WTC11 (cell line): ENCODE data around the gene MOBP. TPM values are rescaled to one million over a fixed set of nuclear protein-coding genes. Genes with fewer than 3 reads are reported as not detected.

ENCODE experiments used
- ATAC-seq: fragments of 200-7000 bp; cut with Tn5 transposase; 2 replicates; pipeline ENCODE4 v1.10.0; 2021; ENCODE audit warnings: mild to moderate bottlenecking, moderate library complexity
- CTCF ChIA-PET: fragments of 300-600 bp; sonication (Branson Sonifier 250); formaldehyde crosslinking; loops from one replicate; lab custom pipeline; 2021; ENCODE audit warnings: antibody characterized with exemption; lab: Charles Lee
- POLR2A ChIA-PET: fragments of 350-600 bp; sonication (Branson Sonifier 250); formaldehyde crosslinking; loops from one replicate; lab custom pipeline; 2021; ENCODE audit warnings: antibody characterized with exemption; lab: Charles Lee
- DNase-seq: peaks from one replicate; pipeline ENCODE4 v3.0.0; 2021; ENCODE audit warnings: low spot score
- H3K27ac Mint-ChIP-seq: 2 replicates; pipeline ENCODE4 v1.8.0; 2021; ENCODE audit warnings: mixed read lengths
- H3K27me3 Mint-ChIP-seq: 2 replicates; pipeline ENCODE4 v1.8.0; 2021; ENCODE audit warnings: low read depth, mild to moderate bottlenecking, moderate library complexity, mixed read lengths
- H3K36me3 Mint-ChIP-seq: 2 replicates; pipeline ENCODE4 v1.8.0; 2021; ENCODE audit warnings: mixed read lengths
- H3K4me1 Mint-ChIP-seq: 2 replicates; pipeline ENCODE4 v1.8.0; 2022; ENCODE audit warnings: mixed read lengths
- H3K4me3 Mint-ChIP-seq: 2 replicates; pipeline ENCODE4 v1.8.0; 2021; ENCODE audit warnings: mild to moderate bottlenecking, moderate library complexity, mixed read lengths
- H3K9me3 Mint-ChIP-seq: 2 replicates; pipeline ENCODE4 v1.8.0; 2021; ENCODE audit warnings: mixed read lengths
- FOXK1 ChIP-seq: sonication (generic); formaldehyde crosslinking; IDR thresholded peaks from 2 replicates; pipeline ENCODE4 v1.8.0; 2022; ENCODE audit warnings: mild to moderate bottlenecking, moderate library complexity, missing genetic modification reagents
- GABPB1 ChIP-seq: sonication (generic); formaldehyde crosslinking; IDR thresholded peaks from 2 replicates; pipeline ENCODE4 v1.8.1; 2023; ENCODE audit warnings: mild to moderate bottlenecking, missing genetic modification reagents
- NFATC4 ChIP-seq: fragments of 250-450 bp; sonication (Bioruptor Pico); IDR thresholded peaks from 2 replicates; pipeline ENCODE4 v1.9.0; 2021; ENCODE audit warnings: mild to moderate bottlenecking
- NFE2L1 ChIP-seq: sonication (generic); formaldehyde crosslinking; IDR thresholded peaks from 2 replicates; pipeline ENCODE4 v1.8.1; 2023; ENCODE audit warnings: missing genetic modification reagents
- NR2C2 ChIP-seq: sonication (generic); formaldehyde crosslinking; IDR thresholded peaks from 2 replicates; pipeline ENCODE4 v1.8.0; 2022; ENCODE audit warnings: mild to moderate bottlenecking, missing genetic modification reagents
- NR3C1 ChIP-seq: sonication (generic); formaldehyde crosslinking; conservative IDR thresholded peaks from 2 replicates; pipeline ENCODE4 v1.8.1; 2023; ENCODE audit warnings: low read depth, mild to moderate bottlenecking, missing genetic modification reagents
- RELA ChIP-seq: sonication (generic); formaldehyde crosslinking; IDR thresholded peaks from 2 replicates; pipeline ENCODE4 v1.8.1; 2022; ENCODE audit warnings: missing genetic modification reagents, mild to moderate bottlenecking, borderline replicate concordance
- SP1 ChIP-seq: sonication (generic); formaldehyde crosslinking; conservative IDR thresholded peaks from 2 replicates; pipeline ENCODE4 v1.8.1; 2022; ENCODE audit warnings: missing genetic modification reagents
- ZNF219 ChIP-seq: sonication (generic); formaldehyde crosslinking; IDR thresholded peaks from 2 replicates; pipeline ENCODE4 v1.8.0; 2023; ENCODE audit warnings: missing genetic modification reagents, mild to moderate bottlenecking, borderline replicate concordance
- ZNF423 ChIP-seq: fragments of 250-450 bp; sonication (Bioruptor Pico); IDR thresholded peaks from 2 replicates; pipeline ENCODE4 v2.1.2; 2022; ENCODE audit warnings: mild to moderate bottlenecking, moderate library complexity
- ZNF671 ChIP-seq: fragments of 250-450 bp; sonication (Bioruptor Pico); IDR thresholded peaks from 2 replicates; pipeline ENCODE4 v1.8.0; 2021; ENCODE audit warnings: mild to moderate bottlenecking
- total RNA-seq: library from RNA; stranded (reverse); gene quantifications from 3 replicates; pipeline ENCODE4 v1.2.3, GENCODE V29; 2021
- TF ChIP-seq, protein P1 (sequence below): sonication (generic); formaldehyde crosslinking; IDR thresholded peaks from 2 replicates; pipeline ENCODE4 v1.8.1; 2022; ENCODE audit warnings: low read depth, missing genetic modification reagents, borderline replicate concordance
- TF ChIP-seq, protein P2 (sequence below): sonication (generic); formaldehyde crosslinking; IDR thresholded peaks from 2 replicates; pipeline ENCODE4 v1.8.0; 2022; ENCODE audit warnings: missing genetic modification reagents
- TF ChIP-seq, protein P3 (sequence below): sonication (generic); formaldehyde crosslinking; IDR thresholded peaks from 2 replicates; pipeline ENCODE4 v1.8.1; 2023; ENCODE audit warnings: mild to moderate bottlenecking, missing genetic modification reagents, moderate library complexity
- TF ChIP-seq, protein P4 (sequence below): fragments of 250-450 bp; sonication (Bioruptor Pico); conservative IDR thresholded peaks from 2 replicates; pipeline ENCODE4 v1.9.0; 2021; ENCODE audit warnings: mild to moderate bottlenecking
- TF ChIP-seq, protein P5 (sequence below): fragments of 250-450 bp; sonication (Bioruptor Pico); IDR thresholded peaks from 2 replicates; pipeline ENCODE4 v1.8.0; 2021; ENCODE audit warnings: mild to moderate bottlenecking
- TF ChIP-seq, protein P6 (sequence below): fragments of 250-450 bp; sonication (Bioruptor Pico); IDR thresholded peaks from 2 replicates; pipeline ENCODE4 v1.9.0; 2021; ENCODE audit warnings: moderate library complexity, mild to moderate bottlenecking, inconsistent platforms, borderline replicate concordance
- TF ChIP-seq, protein P7 (sequence below): sonication (generic); formaldehyde crosslinking; IDR thresholded peaks from 2 replicates; pipeline ENCODE4 v1.8.1; 2022; ENCODE audit warnings: missing genetic modification reagents, borderline replicate concordance
- TF ChIP-seq, protein P8 (sequence below): sonication (generic); formaldehyde crosslinking; IDR thresholded peaks from 2 replicates; pipeline ENCODE4 v1.8.1; 2022; ENCODE audit warnings: mild to moderate bottlenecking, missing genetic modification reagents, moderate library complexity, borderline replicate concordance
- TF ChIP-seq, protein P9 (sequence below): sonication (generic); formaldehyde crosslinking; IDR thresholded peaks from 2 replicates; pipeline ENCODE4 v1.8.1; 2023; ENCODE audit warnings: mild to moderate bottlenecking, moderate library complexity, missing genetic modification reagents

MOBP gene
- total RNA-seq, 1 experiment from 2014 or later: 0.13 TPM

DNA sequence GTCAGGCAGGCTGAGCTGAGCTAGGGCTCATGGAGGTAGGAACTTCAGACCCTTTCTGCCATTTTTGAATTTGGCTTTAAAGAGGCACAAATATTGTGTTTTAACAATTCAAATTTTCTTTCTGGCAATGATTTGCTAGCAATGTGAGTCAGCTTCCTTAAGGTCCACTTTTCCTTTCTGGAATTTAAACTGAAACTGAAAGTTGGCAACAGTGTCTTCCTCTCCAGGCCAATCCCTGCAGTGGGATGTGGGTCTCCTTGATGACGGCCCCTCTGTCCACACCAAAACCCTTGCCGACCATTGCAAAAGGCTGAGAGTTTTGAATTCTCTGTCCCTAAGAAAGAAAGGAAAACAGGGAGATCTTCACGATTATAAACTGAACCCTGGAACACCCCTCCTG is 33.8 kb upstream of the MOBP start (continued):
- TF ChIP-seq, protein P1, sequence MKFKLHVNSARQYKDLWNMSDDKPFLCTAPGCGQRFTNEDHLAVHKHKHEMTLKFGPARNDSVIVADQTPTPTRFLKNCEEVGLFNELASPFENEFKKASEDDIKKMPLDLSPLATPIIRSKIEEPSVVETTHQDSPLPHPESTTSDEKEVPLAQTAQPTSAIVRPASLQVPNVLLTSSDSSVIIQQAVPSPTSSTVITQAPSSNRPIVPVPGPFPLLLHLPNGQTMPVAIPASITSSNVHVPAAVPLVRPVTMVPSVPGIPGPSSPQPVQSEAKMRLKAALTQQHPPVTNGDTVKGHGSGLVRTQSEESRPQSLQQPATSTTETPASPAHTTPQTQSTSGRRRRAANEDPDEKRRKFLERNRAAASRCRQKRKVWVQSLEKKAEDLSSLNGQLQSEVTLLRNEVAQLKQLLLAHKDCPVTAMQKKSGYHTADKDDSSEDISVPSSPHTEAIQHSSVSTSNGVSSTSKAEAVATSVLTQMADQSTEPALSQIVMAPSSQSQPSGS: no peak
- no peak for TF ChIP-seq NR2C2 (CRISPR knock-in tag)
- TF ChIP-seq NFE2L1: no peak
- TF ChIP-seq RELA: no peak
- TF ChIP-seq ZNF219 (CRISPR knock-in tag): no peak
- TF ChIP-seq NFATC4 (CRISPR knock-in tag): no peak
- no peak for TF ChIP-seq NR3C1 (CRISPR knock-in tag)
- TF ChIP-seq, protein P2, sequence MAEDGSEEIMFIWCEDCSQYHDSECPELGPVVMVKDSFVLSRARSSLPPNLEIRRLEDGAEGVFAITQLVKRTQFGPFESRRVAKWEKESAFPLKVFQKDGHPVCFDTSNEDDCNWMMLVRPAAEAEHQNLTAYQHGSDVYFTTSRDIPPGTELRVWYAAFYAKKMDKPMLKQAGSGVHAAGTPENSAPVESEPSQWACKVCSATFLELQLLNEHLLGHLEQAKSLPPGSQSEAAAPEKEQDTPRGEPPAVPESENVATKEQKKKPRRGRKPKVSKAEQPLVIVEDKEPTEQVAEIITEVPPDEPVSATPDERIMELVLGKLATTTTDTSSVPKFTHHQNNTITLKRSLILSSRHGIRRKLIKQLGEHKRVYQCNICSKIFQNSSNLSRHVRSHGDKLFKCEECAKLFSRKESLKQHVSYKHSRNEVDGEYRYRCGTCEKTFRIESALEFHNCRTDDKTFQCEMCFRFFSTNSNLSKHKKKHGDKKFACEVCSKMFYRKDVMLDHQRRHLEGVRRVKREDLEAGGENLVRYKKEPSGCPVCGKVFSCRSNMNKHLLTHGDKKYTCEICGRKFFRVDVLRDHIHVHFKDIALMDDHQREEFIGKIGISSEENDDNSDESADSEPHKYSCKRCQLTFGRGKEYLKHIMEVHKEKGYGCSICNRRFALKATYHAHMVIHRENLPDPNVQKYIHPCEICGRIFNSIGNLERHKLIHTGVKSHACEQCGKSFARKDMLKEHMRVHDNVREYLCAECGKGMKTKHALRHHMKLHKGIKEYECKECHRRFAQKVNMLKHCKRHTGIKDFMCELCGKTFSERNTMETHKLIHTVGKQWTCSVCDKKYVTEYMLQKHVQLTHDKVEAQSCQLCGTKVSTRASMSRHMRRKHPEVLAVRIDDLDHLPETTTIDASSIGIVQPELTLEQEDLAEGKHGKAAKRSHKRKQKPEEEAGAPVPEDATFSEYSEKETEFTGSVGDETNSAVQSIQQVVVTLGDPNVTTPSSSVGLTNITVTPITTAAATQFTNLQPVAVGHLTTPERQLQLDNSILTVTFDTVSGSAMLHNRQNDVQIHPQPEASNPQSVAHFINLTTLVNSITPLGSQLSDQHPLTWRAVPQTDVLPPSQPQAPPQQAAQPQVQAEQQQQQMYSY (CRISPR knock-in tag): no peak
- TF ChIP-seq, protein P3, sequence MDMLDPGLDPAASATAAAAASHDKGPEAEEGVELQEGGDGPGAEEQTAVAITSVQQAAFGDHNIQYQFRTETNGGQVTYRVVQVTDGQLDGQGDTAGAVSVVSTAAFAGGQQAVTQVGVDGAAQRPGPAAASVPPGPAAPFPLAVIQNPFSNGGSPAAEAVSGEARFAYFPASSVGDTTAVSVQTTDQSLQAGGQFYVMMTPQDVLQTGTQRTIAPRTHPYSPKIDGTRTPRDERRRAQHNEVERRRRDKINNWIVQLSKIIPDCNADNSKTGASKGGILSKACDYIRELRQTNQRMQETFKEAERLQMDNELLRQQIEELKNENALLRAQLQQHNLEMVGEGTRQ (CRISPR knock-in tag): no peak

DNA sequence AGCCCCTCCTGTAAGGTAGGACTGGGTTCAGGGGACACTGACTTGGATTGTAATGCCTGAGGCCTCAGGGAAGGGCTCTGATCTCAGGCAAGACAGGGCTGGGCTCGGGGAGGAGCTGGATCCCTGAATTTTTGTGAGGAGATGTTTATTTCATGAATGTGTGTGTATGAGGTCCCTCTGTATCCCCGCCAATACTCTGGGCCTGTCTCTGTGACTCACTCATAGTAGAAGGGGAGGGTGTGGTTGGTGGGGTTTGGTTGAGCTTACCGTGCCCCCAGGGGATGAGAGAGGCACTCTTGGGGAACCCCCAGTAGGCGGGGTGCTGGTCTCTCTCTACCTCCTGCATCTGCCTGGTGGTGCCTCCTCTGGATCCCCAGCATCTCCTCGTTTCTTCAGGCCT is 32.9 kb upstream of the MOBP start:
- H3K9me3 Mint-ChIP-seq: no peaks in the 10 kb centered on the region
- peaks cover 8% of the 10 kb centered on the region for H3K4me1 Mint-ChIP-seq
- H3K27me3 Mint-ChIP-seq: no peaks in the 10 kb centered on the region
- ChIA-PET POLR2A (no interaction called here), CTCF (interaction anchor here (1.0 kb wide), 1 partner anchor 65 kb away, joined by 3 read pairs; no protein-coding TSS in a partner anchor)
- ATAC-seq (no peak), DNase-seq (no peak)
- H3K4me3 Mint-ChIP-seq: no peak overlapping the region
- no peak overlapping the region for H3K27ac Mint-ChIP-seq
- H3K36me3 Mint-ChIP-seq: no peaks in the 10 kb centered on the region
- TF ChIP-seq, protein P4, sequence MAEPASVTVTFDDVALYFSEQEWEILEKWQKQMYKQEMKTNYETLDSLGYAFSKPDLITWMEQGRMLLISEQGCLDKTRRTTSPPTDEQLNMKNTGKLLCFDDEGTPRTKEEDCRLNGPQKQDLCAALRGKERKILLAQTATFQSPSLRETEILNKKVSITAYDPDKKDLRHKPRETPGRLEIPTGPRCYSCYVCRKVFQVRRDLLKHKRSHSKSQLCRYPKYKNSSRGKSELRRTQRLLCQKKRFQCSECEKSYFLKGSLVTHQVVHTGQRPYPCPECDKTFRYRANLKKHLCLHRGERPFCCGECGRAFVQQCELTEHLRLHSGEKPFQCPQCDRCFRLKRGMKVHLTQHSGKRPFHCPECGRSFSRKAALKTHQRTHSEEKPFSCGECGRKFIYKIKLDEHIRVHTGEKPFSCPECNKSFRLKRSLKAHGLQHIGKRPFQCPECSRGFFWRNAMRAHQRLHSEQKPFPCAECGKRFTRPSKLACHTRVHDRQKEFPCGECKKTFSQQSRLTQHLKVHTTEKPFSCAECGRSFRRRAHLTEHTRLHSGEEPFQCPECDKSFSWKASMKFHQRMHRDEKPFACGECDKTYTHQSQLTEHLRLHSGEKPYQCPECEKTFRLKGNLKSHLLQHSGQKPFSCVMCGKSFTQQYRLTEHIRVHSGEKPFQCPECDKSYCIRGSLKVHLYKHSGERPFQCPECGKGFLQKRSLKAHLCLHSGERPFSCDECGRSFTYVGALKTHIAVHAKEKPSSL: no peak
- TF ChIP-seq, protein P5, sequence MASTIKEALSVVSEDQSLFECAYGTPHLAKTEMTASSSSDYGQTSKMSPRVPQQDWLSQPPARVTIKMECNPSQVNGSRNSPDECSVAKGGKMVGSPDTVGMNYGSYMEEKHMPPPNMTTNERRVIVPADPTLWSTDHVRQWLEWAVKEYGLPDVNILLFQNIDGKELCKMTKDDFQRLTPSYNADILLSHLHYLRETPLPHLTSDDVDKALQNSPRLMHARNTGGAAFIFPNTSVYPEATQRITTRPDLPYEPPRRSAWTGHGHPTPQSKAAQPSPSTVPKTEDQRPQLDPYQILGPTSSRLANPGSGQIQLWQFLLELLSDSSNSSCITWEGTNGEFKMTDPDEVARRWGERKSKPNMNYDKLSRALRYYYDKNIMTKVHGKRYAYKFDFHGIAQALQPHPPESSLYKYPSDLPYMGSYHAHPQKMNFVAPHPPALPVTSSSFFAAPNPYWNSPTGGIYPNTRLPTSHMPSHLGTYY: no peak
- TF ChIP-seq SP1 (CRISPR knock-in tag) (no peak), GABPB1 (no peak), FOXK1 (CRISPR knock-in tag) (no peak), ZNF423 (CRISPR knock-in tag) (no peak), ZNF671 (CRISPR knock-in tag) (no peak)
- TF ChIP-seq, protein P6, sequence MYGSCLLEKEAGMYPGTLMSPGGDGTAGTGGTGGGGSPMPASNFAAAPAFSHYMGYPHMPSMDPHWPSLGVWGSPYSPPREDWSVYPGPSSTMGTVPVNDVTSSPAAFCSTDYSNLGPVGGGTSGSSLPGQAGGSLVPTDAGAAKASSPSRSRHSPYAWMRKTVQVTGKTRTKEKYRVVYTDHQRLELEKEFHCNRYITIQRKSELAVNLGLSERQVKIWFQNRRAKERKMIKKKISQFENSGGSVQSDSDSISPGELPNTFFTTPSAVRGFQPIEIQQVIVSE (CRISPR knock-in tag): no peak
- TF ChIP-seq, protein P7, sequence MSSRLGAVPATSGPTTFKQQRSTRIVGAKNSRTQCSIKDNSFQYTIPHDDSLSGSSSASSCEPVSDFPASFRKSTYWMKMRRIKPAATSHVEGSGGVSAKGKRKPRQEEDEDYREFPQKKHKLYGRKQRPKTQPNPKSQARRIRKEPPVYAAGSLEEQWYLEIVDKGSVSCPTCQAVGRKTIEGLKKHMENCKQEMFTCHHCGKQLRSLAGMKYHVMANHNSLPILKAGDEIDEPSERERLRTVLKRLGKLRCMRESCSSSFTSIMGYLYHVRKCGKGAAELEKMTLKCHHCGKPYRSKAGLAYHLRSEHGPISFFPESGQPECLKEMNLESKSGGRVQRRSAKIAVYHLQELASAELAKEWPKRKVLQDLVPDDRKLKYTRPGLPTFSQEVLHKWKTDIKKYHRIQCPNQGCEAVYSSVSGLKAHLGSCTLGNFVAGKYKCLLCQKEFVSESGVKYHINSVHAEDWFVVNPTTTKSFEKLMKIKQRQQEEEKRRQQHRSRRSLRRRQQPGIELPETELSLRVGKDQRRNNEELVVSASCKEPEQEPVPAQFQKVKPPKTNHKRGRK (CRISPR knock-in tag): no peak
- TF ChIP-seq, protein P8, sequence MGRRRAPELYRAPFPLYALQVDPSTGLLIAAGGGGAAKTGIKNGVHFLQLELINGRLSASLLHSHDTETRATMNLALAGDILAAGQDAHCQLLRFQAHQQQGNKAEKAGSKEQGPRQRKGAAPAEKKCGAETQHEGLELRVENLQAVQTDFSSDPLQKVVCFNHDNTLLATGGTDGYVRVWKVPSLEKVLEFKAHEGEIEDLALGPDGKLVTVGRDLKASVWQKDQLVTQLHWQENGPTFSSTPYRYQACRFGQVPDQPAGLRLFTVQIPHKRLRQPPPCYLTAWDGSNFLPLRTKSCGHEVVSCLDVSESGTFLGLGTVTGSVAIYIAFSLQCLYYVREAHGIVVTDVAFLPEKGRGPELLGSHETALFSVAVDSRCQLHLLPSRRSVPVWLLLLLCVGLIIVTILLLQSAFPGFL (CRISPR knock-in tag): no peak
- TF ChIP-seq, protein P9, sequence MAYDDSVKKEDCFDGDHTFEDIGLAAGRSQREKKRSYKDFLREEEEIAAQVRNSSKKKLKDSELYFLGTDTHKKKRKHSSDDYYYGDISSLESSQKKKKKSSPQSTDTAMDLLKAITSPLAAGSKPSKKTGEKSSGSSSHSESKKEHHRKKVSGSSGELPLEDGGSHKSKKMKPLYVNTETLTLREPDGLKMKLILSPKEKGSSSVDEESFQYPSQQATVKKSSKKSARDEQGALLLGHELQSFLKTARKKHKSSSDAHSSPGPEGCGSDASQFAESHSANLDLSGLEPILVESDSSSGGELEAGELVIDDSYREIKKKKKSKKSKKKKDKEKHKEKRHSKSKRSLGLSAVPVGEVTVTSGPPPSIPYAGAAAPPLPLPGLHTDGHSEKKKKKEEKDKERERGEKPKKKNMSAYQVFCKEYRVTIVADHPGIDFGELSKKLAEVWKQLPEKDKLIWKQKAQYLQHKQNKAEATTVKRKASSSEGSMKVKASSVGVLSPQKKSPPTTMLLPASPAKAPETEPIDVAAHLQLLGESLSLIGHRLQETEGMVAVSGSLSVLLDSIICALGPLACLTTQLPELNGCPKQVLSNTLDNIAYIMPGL (CRISPR knock-in tag): no peak
